ENCODE results near the gene NUMBL. TPM values are rescaled to one million over a fixed set of nuclear protein-coding genes. Genes with fewer than 3 reads are reported as not detected.

The NUMBL gene
- total and polyA plus RNA-seq, 2 of the 13 experiments (the other 11 are each of a cell fraction or from before 2014, with no cell fraction given), result 0.49 to 2.3 TPM

DNA sequence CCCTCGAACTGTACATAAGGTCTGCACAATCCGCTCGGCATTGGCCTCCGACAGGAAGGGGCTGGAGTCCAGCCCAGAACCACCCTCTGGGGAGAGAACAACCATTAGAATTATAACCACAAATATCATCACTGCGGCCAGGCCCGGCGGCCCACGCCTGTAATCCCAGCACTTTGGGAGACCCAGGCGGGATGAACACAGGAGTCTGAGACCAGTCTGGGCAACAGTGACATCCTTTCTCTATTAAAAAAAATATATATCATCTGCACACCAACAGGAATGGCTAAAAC is 14.9 kb upstream of the NUMBL start:
- in situ Hi-C loops (cut with HindIII; ENCODE audit: extremely low pct_ligation_motif_present, low pct_unique_long_range_greater_than_20kb), result no loop called here
- FAIRE-seq, result no peak

DNA sequence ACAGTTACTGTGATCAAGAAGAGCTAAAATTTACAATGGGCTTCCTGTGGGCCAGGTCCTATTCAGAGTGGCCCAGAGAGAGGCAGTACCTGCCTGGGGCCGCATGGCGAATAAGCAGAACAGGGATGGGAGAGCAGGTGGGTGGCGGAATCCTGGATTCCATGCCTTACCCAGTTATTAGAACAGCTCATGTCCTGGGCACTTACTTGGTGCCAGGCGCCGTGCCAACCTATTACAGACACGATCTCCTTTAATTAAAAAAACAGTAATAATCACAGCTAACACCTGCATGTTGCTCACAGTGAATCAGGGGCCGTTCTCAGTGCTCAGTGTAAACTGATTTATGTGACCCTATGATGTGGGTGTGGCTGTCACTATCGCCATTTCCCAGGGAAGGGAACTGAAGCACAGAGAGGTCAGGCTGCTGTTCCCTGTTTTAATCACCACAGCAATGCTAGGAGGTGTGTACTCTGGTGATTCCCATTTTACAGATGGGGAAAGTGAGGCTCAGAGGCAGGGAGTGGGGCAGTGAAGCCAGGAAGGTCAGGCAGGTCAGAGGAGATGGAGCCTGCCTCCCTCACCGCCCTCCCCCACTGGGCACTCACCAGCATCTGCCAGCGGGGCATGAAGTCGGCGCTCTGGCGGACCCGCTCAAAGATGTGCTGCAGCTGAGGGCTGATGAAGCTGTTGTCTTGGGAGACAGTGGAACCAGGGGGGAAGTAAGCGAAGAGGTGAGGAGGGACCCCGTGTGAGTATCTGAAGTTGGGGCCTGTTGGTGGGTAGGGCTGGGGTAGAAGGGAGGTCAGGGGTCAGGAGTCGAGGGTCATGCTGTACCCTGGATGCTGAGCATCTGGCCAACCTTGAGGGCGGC is 14.3 kb upstream of the NUMBL start:
- CTCF ChIA-PET (ENCODE audit: low intra/inter-chr PET ratio, low total read pairs), result no interaction called here
- intact Hi-C loops (cut with micrococcal nuclease; ENCODE audit: unreplicated experiment), result no loop called here
- Histone ChIP-seq H3K36me3 (replicated peaks in 1 of 2; ENCODE audit: control insufficient read depth in 1 of 2, insufficient read depth in 2 of 2, low read length in 2 of 2) (peaks cover 8 to 25% of the 10 kb centered on the region in 2 experiments; a peak in 4 of 5 replicates), H2AFZ (ENCODE audit: low read length) (no peak overlapping the region), H3K4me1 (ENCODE audit: insufficient read depth, low read length) (peaks cover 7% of the 10 kb centered on the region; the same call in 1 of the 2 replicates), H3K9ac (ENCODE audit: insufficient read depth, low read depth, low read length) (no peak overlapping the region), H3K27me3 (ENCODE audit: control insufficient read depth in 1 of 2, insufficient read depth in 2 of 2, low read length in 2 of 2) (no peaks in the 10 kb centered on the region), H3K79me2 (ENCODE audit: insufficient read depth, low read length) (no peaks in the 10 kb centered on the region), H3K4me3 (replicated peaks in 1 of 3; ENCODE audit: insufficient read depth in 1 of 3, low read depth in 2 of 3, low read length in 3 of 3) (no peak overlapping the region), H3K27ac (ENCODE audit: extremely low read length, insufficient read depth, low read length) (no peak overlapping the region), H4K20me1 (ENCODE audit: insufficient read depth, low read length) (no peaks in the 10 kb centered on the region), H3K9me3 (ENCODE audit: low read length) (no peaks in the 10 kb centered on the region), H3K4me2 (ENCODE audit: low read depth, low read length) (no peak overlapping the region)
- TF ChIP-seq ZNF121 (CRISPR knock-in tag; IDR thresholded peaks at IDR 0.05), result no peak
- peak; percentile 80 for TF ChIP-seq ZNF629 (CRISPR knock-in tag; conservative IDR thresholded peaks at IDR 0.05)
- WGBS (ENCODE audit: low lambda C conversion rate), result 93% methylated on average over 18 of the region's 18 CpGs
- in situ Hi-C loops (cut with HindIII; ENCODE audit: extremely low pct_ligation_motif_present, low pct_unique_long_range_greater_than_20kb), result loop anchor here (5.0 kb wide), 1 partner anchor 42 kb away; no protein-coding TSS in a partner anchor
- no TSS peak for BruUV-seq (replicated peaks)
- POLR2A ChIA-PET, result interaction anchor here (1.3 kb wide), 1 partner anchor 13 kb away, joined by 3 read pairs; no protein-coding TSS in a partner anchor
- FAIRE-seq (no peak), DNase-seq (ENCODE audit: low spot score) (no peak), ATAC-seq (no peak)

More for the DNA sequence above, 14.9 kb upstream of the NUMBL start:
- no peak overlapping the region for H2AFZ ChIP-seq (ENCODE audit: low read length)
- ATAC-seq (no peak), DNase-seq (ENCODE audit: low spot score) (no peak)
- intact Hi-C loops (cut with micrococcal nuclease; ENCODE audit: unreplicated experiment), result no loop called here
- POLR2A ChIA-PET, result no interaction called here
- H3K4me2 ChIP-seq (ENCODE audit: low read depth, low read length), result no peak overlapping the region
- no peaks in the 10 kb centered on the region for H4K20me1 ChIP-seq (ENCODE audit: insufficient read depth, low read length)
- H3K79me2 ChIP-seq (ENCODE audit: insufficient read depth, low read length), result no peaks in the 10 kb centered on the region
- no peaks in the 10 kb centered on the region for H3K27me3 ChIP-seq (ENCODE audit: control insufficient read depth in 1 of 2, insufficient read depth in 2 of 2, low read length in 2 of 2)
- CTCF ChIA-PET (ENCODE audit: low intra/inter-chr PET ratio, low total read pairs), result no interaction called here
- no peak for TF ChIP-seq SALL2 (CRISPR knock-in tag; IDR thresholded peaks at IDR 0.05)
- no peak for TF ChIP-seq ZNF839 (CRISPR knock-in tag; IDR thresholded peaks at IDR 0.05; ENCODE audit: borderline replicate concordance)
- TF ChIP-seq, protein P1, sequence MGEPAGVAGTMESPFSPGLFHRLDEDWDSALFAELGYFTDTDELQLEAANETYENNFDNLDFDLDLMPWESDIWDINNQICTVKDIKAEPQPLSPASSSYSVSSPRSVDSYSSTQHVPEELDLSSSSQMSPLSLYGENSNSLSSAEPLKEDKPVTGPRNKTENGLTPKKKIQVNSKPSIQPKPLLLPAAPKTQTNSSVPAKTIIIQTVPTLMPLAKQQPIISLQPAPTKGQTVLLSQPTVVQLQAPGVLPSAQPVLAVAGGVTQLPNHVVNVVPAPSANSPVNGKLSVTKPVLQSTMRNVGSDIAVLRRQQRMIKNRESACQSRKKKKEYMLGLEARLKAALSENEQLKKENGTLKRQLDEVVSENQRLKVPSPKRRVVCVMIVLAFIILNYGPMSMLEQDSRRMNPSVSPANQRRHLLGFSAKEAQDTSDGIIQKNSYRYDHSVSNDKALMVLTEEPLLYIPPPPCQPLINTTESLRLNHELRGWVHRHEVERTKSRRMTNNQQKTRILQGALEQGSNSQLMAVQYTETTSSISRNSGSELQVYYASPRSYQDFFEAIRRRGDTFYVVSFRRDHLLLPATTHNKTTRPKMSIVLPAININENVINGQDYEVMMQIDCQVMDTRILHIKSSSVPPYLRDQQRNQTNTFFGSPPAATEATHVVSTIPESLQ (CRISPR knock-in tag; conservative IDR thresholded peaks at IDR 0.05), result no peak
- no peak for TF ChIP-seq MATR3 (CRISPR knock-in tag; IDR thresholded peaks at IDR 0.05)
- WGBS (ENCODE audit: low lambda C conversion rate), result 92% methylated on average over 6 of the region's 9 CpGs
- no TSS peak for BruUV-seq (replicated peaks)
- H3K4me1 ChIP-seq (ENCODE audit: insufficient read depth, low read length), result peaks cover 7% of the 10 kb centered on the region; the same call in 1 of the 2 replicates
- peaks cover 10 to 27% of the 10 kb centered on the region in 2 experiments; a peak in 4 of 5 replicates for H3K36me3 ChIP-seq (replicated peaks in 1 of 2; ENCODE audit: control insufficient read depth in 1 of 2, insufficient read depth in 2 of 2, low read length in 2 of 2)
- H3K9ac ChIP-seq (ENCODE audit: insufficient read depth, low read depth, low read length), result no peak overlapping the region
- H3K9me3 ChIP-seq (ENCODE audit: low read length), result no peaks in the 10 kb centered on the region
- H3K27ac ChIP-seq (ENCODE audit: extremely low read length, insufficient read depth, low read length), result no peak overlapping the region
- no peak overlapping the region for H3K4me3 ChIP-seq (replicated peaks in 1 of 3; ENCODE audit: insufficient read depth in 1 of 3, low read depth in 2 of 3, low read length in 3 of 3)

Measured in HepG2 (cell line).